HepG2 (cell line): ENCODE data around the gene GNAT3. TPM values are rescaled to one million over a fixed set of nuclear protein-coding genes. Genes with fewer than 3 reads are reported as not detected.

Source experiments
- ATAC-seq: fragments of 200-7000 bp; cut with Tn5 transposase; 3 replicates; pipeline ENCODE4 v1.9.1; 2020; ENCODE audit warnings: mild to moderate bottlenecking, moderate library complexity
- BruUV-seq: library from RNA; stranded (reverse); fragments of 400-500 nt; replicated peaks from 2 replicates; lab custom pipeline; 2021; lab: Mats Ljungman, UMichigan
- CTCF ChIA-PET: fragments of 300-600 bp; formaldehyde crosslinking; extraction: SDS; loops from one replicate; lab custom pipeline; 2021; ENCODE audit warnings: low total read pairs, inconsistent platforms, low intra/inter-chr PET ratio; lab: Yijun Ruan, JAX
- POLR2A ChIA-PET: fragments of 350-600 bp; sonication (Branson Sonifier 250); formaldehyde crosslinking; loops from one replicate; lab custom pipeline; 2020; ENCODE audit warnings: antibody characterized with exemption, inconsistent platforms; lab: Yijun Ruan, JAX
- DNase-seq: peaks from one replicate; pipeline ENCODE4 v3.0.0-alpha.2; 2015; ENCODE audit warnings: low spot score
- FAIRE-seq: peaks from 3 replicates; lab custom pipeline; 2011; peaks lifted over from hg19 to GRCh38; lab: Jason Lieb, UNC
- H2AFZ ChIP-seq: one replicate; pipeline ENCODE4 v1.6.1; 2011; ENCODE audit warnings: low read length, inconsistent platforms
- H3K27ac ChIP-seq: fragments of 300-600 bp; 3 replicates; pipeline ENCODE4 v1.8.0; 2011; ENCODE audit warnings: mixed run types, mild to moderate bottlenecking, mixed read lengths, low read length, inconsistent platforms; ENCODE audit not compliant: insufficient read depth; ENCODE audit errors: extremely low read length
- H3K27me3 ChIP-seq, 2 experiments: fragments of 200-600 bp in 1 of 2; 2 replicates in 1 of 2; 3 replicates in 1 of 2; pipeline versions ENCODE4 v1.6.0 to v1.8.0; 2011; ENCODE audit warnings: low read length in 2 of 2, mild to moderate bottlenecking in 2 of 2, moderate library complexity in 2 of 2, inconsistent platforms in 1 of 2; ENCODE audit not compliant: insufficient read depth in 2 of 2, control insufficient read depth in 1 of 2
- H3K36me3 ChIP-seq, 2 experiments: fragments of 200-600 bp in 1 of 2; replicated peaks in 1 of 2; 2 replicates in 1 of 2; 3 replicates in 1 of 2; pipeline versions ENCODE4 v1.5.1 to v1.8.0; 2011; ENCODE audit warnings: low read length in 2 of 2, inconsistent platforms in 1 of 2; ENCODE audit not compliant: insufficient read depth in 2 of 2, control insufficient read depth in 1 of 2
- H3K4me1 ChIP-seq: 2 replicates; pipeline ENCODE4 v1.5.1; 2012; ENCODE audit warnings: low read length, inconsistent platforms; ENCODE audit not compliant: insufficient read depth
- H3K4me2 ChIP-seq: 2 replicates; pipeline ENCODE4 v1.6.0; 2011; ENCODE audit warnings: low read depth, low read length, inconsistent platforms
- H3K4me3 ChIP-seq, 3 experiments: fragments of 200-600 bp in 1 of 3; sonication (generic), shearing (Covaris generic) in 1 of 3; replicated peaks in 1 of 3; 2 replicates each; pipeline ENCODE4 v1.5.1; 2011 to 2016; ENCODE audit warnings: low read length in 3 of 3, inconsistent platforms in 2 of 3, low read depth in 2 of 3, mild to moderate bottlenecking in 2 of 3, control low read depth in 1 of 3, mixed read lengths in 1 of 3; ENCODE audit not compliant: insufficient read depth in 1 of 3
- H3K79me2 ChIP-seq: one replicate; pipeline ENCODE4 v1.6.1; 2011; ENCODE audit warnings: low read length, inconsistent platforms; ENCODE audit not compliant: insufficient read depth
- H3K9ac ChIP-seq: 2 replicates; pipeline ENCODE4 v1.6.0; 2011; ENCODE audit warnings: mild to moderate bottlenecking, low read depth, low read length, inconsistent platforms; ENCODE audit not compliant: insufficient read depth
- H3K9me3 ChIP-seq: 2 replicates; pipeline ENCODE4 v1.5.1; 2012; ENCODE audit warnings: mild to moderate bottlenecking, low read length
- H4K20me1 ChIP-seq: 2 replicates; pipeline ENCODE4 v1.6.0; 2011; ENCODE audit warnings: inconsistent platforms, mild to moderate bottlenecking, low read length, moderate library complexity; ENCODE audit not compliant: insufficient read depth
- CTCF ChIP-seq: sonication (generic); formaldehyde crosslinking; IDR thresholded peaks from 2 replicates; pipeline ENCODE4 v1.5.0; 2020; ENCODE audit warnings: mild to moderate bottlenecking, missing genetic modification reagents, moderate library complexity
- GATA4 ChIP-seq: sonication (generic); IDR thresholded peaks from 2 replicates; pipeline ENCODE4 v1.6.1; 2016; ENCODE audit warnings: antibody characterized with exemption, low read depth, borderline replicate concordance
- SP2 ChIP-seq: sonication (generic); formaldehyde crosslinking; IDR thresholded peaks from 2 replicates; pipeline ENCODE4 v1.5.1; 2020; ENCODE audit warnings: mild to moderate bottlenecking, missing genetic modification reagents
- ZBTB49 ChIP-seq: sonication (generic); formaldehyde crosslinking; IDR thresholded peaks from 2 replicates; pipeline ENCODE4 v1.4.0; 2020; ENCODE audit warnings: missing genetic modification reagents, borderline replicate concordance
- ZFP62 ChIP-seq: sonication (generic); formaldehyde crosslinking; IDR thresholded peaks from 2 replicates; pipeline ENCODE4 v1.4.0; 2020; ENCODE audit warnings: missing genetic modification reagents
- ZSCAN20 ChIP-seq: sonication (generic); formaldehyde crosslinking; IDR thresholded peaks from 2 replicates; pipeline ENCODE4 v1.4.0; 2020; ENCODE audit warnings: missing genetic modification reagents, mild to moderate bottlenecking, borderline replicate concordance
- WGBS: methylation state at CpG from one replicate; pipeline ENCODE4 v1.1.6; 2017; ENCODE audit warnings: low lambda C conversion rate; 5-methylcytosine and 5-hydroxymethylcytosine counted together
- in situ Hi-C: cut with HindIII; loops from 2 replicates; pipeline ENCODE4 v1.10.0; 2017; ENCODE audit warnings: low pct_unique_long_range_greater_than_20kb; ENCODE audit not compliant: extremely low pct_ligation_motif_present
- intact Hi-C: fragments of 100-400 bp; cut with micrococcal nuclease; formaldehyde crosslinking; loops from one replicate; pipeline ENCODE4 v1.10.0; 2022; ENCODE audit not compliant: unreplicated experiment
- polyA plus RNA-seq, 8 experiments: library from polyadenylated mRNA; depleted of rRNA in 3 of 8; stranded (reverse) in 7 of 8; unstranded in 1 of 8; fragments of >200 nt; fragmentation: Illumina TruSeq in 4 of 8; extraction: Trizol in 4 of 8; gene quantifications; 2 replicates each; pipeline versions ENCODE4 v1.2.1 to v1.2.3, GENCODE V29; 2011 to 2016; ENCODE audit warnings: low read depth in 4 of 8, missing spikeins in 1 of 8, mixed read lengths in 1 of 8; ENCODE audit not compliant: insufficient read depth in 1 of 8
- total RNA-seq, 5 experiments: library from RNA; depleted of rRNA; stranded (reverse); fragments of >200 nt; fragmentation: Illumina TruSeq; extraction: Trizol; gene quantifications; 2 replicates each; pipeline ENCODE4 v1.2.3, GENCODE V29; 2016; ENCODE audit warnings: low read depth in 1 of 5
- TF ChIP-seq, protein P1 (sequence below): sonication (generic); formaldehyde crosslinking; IDR thresholded peaks from 2 replicates; pipeline ENCODE4 v1.4.0; 2020; ENCODE audit warnings: missing genetic modification reagents

GNAT3 gene
- total and polyA plus RNA-seq, 2 of the 13 experiments (the other 11 are each of a cell fraction or from before 2014, with no cell fraction given), result not detected

- no peaks in the 10 kb centered on the region for H3K36me3 ChIP-seq
- ChIA-PET POLR2A (no interaction called here), CTCF (no interaction called here)
- no peak overlapping the region for H3K27ac ChIP-seq
- FAIRE-seq (no peak), DNase-seq (no peak), ATAC-seq (no peak)
- no peak overlapping the region for H3K4me2 ChIP-seq
- H3K27me3 ChIP-seq, result no peaks in the 10 kb centered on the region
- no peak overlapping the region for H3K4me3 ChIP-seq
- no peaks in the 10 kb centered on the region for H3K79me2 ChIP-seq
- intact Hi-C loops (no loop called here), in situ Hi-C loops (no loop called here)
- H3K4me1 ChIP-seq, result no peaks in the 10 kb centered on the region
- no peaks in the 10 kb centered on the region for H4K20me1 ChIP-seq
- no TSS peak for BruUV-seq
- no peak overlapping the region for H2AFZ ChIP-seq
- TF ChIP-seq, protein P1, sequence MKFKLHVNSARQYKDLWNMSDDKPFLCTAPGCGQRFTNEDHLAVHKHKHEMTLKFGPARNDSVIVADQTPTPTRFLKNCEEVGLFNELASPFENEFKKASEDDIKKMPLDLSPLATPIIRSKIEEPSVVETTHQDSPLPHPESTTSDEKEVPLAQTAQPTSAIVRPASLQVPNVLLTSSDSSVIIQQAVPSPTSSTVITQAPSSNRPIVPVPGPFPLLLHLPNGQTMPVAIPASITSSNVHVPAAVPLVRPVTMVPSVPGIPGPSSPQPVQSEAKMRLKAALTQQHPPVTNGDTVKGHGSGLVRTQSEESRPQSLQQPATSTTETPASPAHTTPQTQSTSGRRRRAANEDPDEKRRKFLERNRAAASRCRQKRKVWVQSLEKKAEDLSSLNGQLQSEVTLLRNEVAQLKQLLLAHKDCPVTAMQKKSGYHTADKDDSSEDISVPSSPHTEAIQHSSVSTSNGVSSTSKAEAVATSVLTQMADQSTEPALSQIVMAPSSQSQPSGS (CRISPR knock-in tag), result no peak
- H3K9me3 ChIP-seq, result no peaks in the 10 kb centered on the region; the same call in 1 of the 2 replicates
- H3K9ac ChIP-seq, result no peak overlapping the region
These were observed 37.1 kb upstream of the GNAT3 start for GRCh38 chr7:80548840-80549530.

GRCh38 chr7:80542398-80542797, 30.5 kb upstream of the GNAT3 start:
- intact Hi-C loops, result no loop called here
- Histone ChIP-seq H3K4me1 (no peaks in the 10 kb centered on the region), H3K4me2 (no peak overlapping the region), H3K27me3 (no peaks in the 10 kb centered on the region), H3K9me3 (no peaks in the 10 kb centered on the region; the same call in 1 of the 2 replicates), H3K27ac (no peak overlapping the region), H4K20me1 (no peaks in the 10 kb centered on the region), H3K4me3 (no peak overlapping the region), H3K9ac (no peak overlapping the region), H3K36me3 (no peaks in the 10 kb centered on the region), H2AFZ (no peak overlapping the region), H3K79me2 (no peaks in the 10 kb centered on the region)
- in situ Hi-C loops, result no loop called here
- WGBS, result 15% methylated on average over 1 of the region's 1 CpG
- BruUV-seq, result no TSS peak
- ATAC-seq (no peak), FAIRE-seq (no peak), DNase-seq (no peak)
- ChIA-PET CTCF (no interaction called here), POLR2A (no interaction called here)
- TF ChIP-seq ZBTB49 (no peak), CTCF (CRISPR knock-in tag) (no peak), ZFP62 (CRISPR knock-in tag) (no peak), GATA4 (no peak), SP2 (CRISPR knock-in tag) (no peak), ZSCAN20 (CRISPR knock-in tag) (no peak)
